SH-SY5Y (cell line): ENCODE results near the gene EXTL1.

Source experiments
- GATA2 ChIP-seq: IDR thresholded peaks from 2 replicates; pipeline ENCODE4 v1.6.1; 2011; ENCODE audit warnings: mild to moderate bottlenecking, low read depth, low read length
- GATA3 ChIP-seq: IDR thresholded peaks from 2 replicates; pipeline ENCODE4 v1.6.1; 2011; ENCODE audit warnings: low read depth, mild to moderate bottlenecking, low read length, moderate library complexity

DNA sequence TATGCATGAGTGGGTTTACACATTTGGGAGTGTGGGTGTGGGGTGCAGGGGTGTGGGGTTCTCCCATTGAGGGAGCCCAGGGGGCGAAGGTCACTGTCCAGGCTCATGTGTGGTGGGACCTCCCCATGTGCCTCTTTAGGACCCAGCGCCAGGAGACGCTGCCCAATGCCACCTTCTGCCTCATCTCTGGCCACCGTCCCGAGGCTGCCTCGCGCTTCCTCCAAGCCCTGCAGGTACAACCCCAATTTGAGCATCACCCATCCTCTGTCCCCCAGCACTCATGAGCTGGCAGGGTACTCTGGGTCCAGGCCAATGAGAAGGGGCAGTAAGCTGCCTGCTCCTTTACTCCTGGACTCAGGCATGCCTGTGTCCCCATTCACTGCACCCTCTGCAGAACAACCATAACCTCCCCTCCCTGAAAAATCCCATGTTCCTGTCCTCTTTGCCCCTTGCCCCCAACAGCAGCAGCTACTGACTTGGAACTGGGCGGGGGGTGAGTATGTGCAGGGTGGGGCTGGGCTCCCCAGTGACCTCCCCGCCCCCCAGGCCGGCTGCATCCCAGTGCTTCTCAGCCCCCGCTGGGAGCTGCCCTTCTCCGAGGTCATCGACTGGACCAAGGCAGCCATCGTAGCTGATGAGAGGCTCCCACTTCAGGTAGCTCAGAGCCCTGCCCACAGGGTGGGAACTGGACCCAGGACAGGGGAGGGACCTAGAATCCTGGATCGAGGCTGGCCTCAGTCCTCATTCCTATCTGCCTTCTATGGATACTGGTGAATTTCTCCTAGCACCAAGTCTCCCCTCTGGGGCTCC, 7.7 kb downstream of the EXTL1 start:
- no peak for TF ChIP-seq GATA2
- no peak for TF ChIP-seq GATA3
